GM19455 (cell line): Measurements from ENCODE around the gene TYR.
"Not testable (repeated sequence)": the region's sequence is repeated elsewhere in the genome, so short reads cannot be mapped to it uniquely, and the experiment has no call there.

Experiments used
- ATAC-seq: cut with Tn5 transposase; IDR thresholded peaks from one replicate; pipeline ENCODE4 v1.9.1; 2021; ENCODE audit not compliant: unreplicated experiment

TYR gene

GRCh38 chr11:89177691-89178231 is at the start of gene TYR:
Gene TYR (plus strand): TSS chr11:89177875. CDS start chr11:89177954, 79 bp downstream.
- no peak for ATAC-seq

- no peak for ATAC-seq
Measured at GRCh38 chr11:89136606-89137005, 41.1 kb upstream of the TYR start.

GRCh38 chr11:89147229-89147628 is 30.4 kb upstream of the TYR start:
- no peak for ATAC-seq

GRCh38 chr11:89159974-89160373 is 17.7 kb upstream of the TYR start:
- no peak for ATAC-seq

GRCh38 chr11:89161949-89162348 is 15.7 kb upstream of the TYR start:
- ATAC-seq: no peak

- ATAC-seq: no peak
Measured at GRCh38 chr11:89163686-89164085, 14.0 kb upstream of the TYR start.

GRCh38 chr11:89168396-89168795 is 9.3 kb upstream of the TYR start:
- no peak for ATAC-seq

- no peak for ATAC-seq
Measured at GRCh38 chr11:89175796-89176195, 1.9 kb upstream of the TYR start.

GRCh38 chr11:89176938-89177337 is 737 bp upstream of the TYR start:
- ATAC-seq: no peak

GRCh38 chr11:89181111-89181510 is 3.4 kb downstream of the TYR start:
- no peak for ATAC-seq

GRCh38 chr11:89182773-89183518 is 5.3 kb downstream of the TYR start:
- no peak for ATAC-seq

- ATAC-seq: no peak
Measured at GRCh38 chr11:89184021-89184420, 6.3 kb downstream of the TYR start.

GRCh38 chr11:89189776-89190175 is 12.1 kb downstream of the TYR start:
- no peak for ATAC-seq

GRCh38 chr11:89201138-89201537 is 23.5 kb downstream of the TYR start:
- no peak for ATAC-seq

- ATAC-seq: no peak
Measured at GRCh38 chr11:89203814-89204213, 26.1 kb downstream of the TYR start.

- ATAC-seq: no peak
Measured at GRCh38 chr11:89205378-89205777, 27.7 kb downstream of the TYR start.

- ATAC-seq: no peak
Measured at GRCh38 chr11:89220684-89221339, 43.1 kb downstream of the TYR start.

GRCh38 chr11:89235083-89235482 is 57.4 kb downstream of the TYR start:
- ATAC-seq: no peak

- no peak for ATAC-seq
Measured at GRCh38 chr11:89235976-89236375, 58.3 kb downstream of the TYR start.

- not testable (repeated sequence) for ATAC-seq
Measured at GRCh38 chr11:89247007-89247406, 69.3 kb downstream of the TYR start.

- ATAC-seq: no peak
Measured at GRCh38 chr11:89249196-89249595, 71.5 kb downstream of the TYR start.

GRCh38 chr11:89261483-89261882 is 83.8 kb downstream of the TYR start:
- ATAC-seq: not testable (repeated sequence)
